ENCODE data around the gene P2RY14. TPM values are rescaled to one million over a fixed set of nuclear protein-coding genes. Genes with fewer than 3 reads are reported as not detected.

The P2RY14 gene
- total and polyA plus RNA-seq, 2 donors (not counting 1 experiment from before 2014, with no cell fraction given): 0.26 TPM; not detected in 1

DNA sequence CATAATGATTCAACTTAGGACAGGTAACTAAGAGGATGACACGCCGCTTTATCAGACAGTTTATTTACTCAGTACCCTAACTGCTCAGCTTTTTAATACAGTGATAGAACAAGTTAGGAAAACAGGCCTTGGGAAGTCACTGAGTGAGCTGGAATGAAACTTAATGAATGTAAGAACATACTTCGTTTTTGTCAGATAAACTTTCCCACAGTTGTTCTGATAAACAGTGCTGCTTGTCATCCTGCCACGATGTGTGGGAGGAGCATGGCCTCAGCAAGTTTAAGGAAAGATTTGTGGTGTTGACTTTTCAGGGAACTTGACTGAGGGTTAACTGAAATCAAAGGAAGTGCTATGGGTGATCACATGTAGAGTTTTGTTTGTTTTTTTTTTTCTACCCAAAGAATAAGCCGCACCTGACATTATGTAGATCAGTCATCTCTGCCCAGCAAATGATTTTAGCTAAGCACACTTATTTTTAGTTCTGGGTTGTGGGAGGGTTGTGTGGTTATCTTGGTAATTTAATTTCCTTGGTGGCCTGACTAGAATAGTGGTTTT is 5.6 kb upstream of the P2RY14 start:
- Histone ChIP-seq H3K4me3 (replicated peaks in 1 of 4; ENCODE audit: control extremely low read depth in 1 of 4, insufficient read depth in 1 of 4, low read depth in 3 of 4, low read length in 4 of 4) (no peak overlapping the region), H3K27me3 (ENCODE audit: control insufficient read depth, insufficient read depth, low read length) (no peaks in the 10 kb centered on the region), H3K4me1 (ENCODE audit: control insufficient read depth, extremely low read depth, insufficient read depth, low read length) (peaks cover 4% of the 10 kb centered on the region), H3K9me3 (ENCODE audit: control insufficient read depth, insufficient read depth, low read depth, low read length) (no peaks in the 10 kb centered on the region), H2AFZ (ENCODE audit: low read length) (peak overlapping the region; percentile 4), H3K4me2 (ENCODE audit: extremely low read depth, insufficient read depth, low read length) (peak overlapping the region; percentile 25), H3K27ac (ENCODE audit: insufficient read depth, low read length) (no peak overlapping the region), H3K36me3 (ENCODE audit: control insufficient read depth, insufficient read depth, low read length) (no peaks in the 10 kb centered on the region), H3K9ac (ENCODE audit: insufficient read depth, low read length) (no peak overlapping the region), H4K20me1 (ENCODE audit: control insufficient read depth, extremely low read depth, insufficient read depth, low read length) (no peaks in the 10 kb centered on the region), H3K79me2 (ENCODE audit: control insufficient read depth, insufficient read depth, low read length) (no peaks in the 10 kb centered on the region)
- TF ChIP-seq EZH2 (IDR thresholded peaks at IDR 0.05; ENCODE audit: low read length, missing control alignments): no peak
- TF ChIP-seq, protein P1, sequence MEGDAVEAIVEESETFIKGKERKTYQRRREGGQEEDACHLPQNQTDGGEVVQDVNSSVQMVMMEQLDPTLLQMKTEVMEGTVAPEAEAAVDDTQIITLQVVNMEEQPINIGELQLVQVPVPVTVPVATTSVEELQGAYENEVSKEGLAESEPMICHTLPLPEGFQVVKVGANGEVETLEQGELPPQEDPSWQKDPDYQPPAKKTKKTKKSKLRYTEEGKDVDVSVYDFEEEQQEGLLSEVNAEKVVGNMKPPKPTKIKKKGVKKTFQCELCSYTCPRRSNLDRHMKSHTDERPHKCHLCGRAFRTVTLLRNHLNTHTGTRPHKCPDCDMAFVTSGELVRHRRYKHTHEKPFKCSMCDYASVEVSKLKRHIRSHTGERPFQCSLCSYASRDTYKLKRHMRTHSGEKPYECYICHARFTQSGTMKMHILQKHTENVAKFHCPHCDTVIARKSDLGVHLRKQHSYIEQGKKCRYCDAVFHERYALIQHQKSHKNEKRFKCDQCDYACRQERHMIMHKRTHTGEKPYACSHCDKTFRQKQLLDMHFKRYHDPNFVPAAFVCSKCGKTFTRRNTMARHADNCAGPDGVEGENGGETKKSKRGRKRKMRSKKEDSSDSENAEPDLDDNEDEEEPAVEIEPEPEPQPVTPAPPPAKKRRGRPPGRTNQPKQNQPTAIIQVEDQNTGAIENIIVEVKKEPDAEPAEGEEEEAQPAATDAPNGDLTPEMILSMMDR (conservative IDR thresholded peaks at IDR 0.05 in 1 of 2, IDR thresholded peaks at IDR 0.05 in 1 of 2; ENCODE audit: low read depth in 1 of 2, low read length in 2 of 2): no peak
- DNase-seq (ENCODE audit: low read depth in 2 of 2): peak; percentile 70 to 87

DNA sequence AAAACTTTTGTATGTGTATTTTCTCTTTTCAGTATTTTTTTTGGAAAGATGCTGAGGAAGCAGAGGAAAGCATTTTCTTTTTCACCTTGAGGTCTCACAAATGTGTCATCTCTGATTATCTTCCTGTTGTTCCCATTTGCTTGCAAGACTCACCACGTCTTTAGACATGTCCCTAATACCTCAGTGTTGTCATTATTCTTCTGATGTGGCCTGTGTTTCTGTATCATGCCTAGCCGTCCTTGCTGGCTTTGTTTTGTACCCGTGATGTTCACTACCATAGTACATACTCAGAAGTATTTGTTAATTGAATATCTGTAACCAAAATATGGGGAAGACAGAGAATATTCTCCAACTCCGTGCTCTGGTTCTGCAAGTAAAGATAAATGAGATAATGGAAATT is 5.0 kb upstream of the P2RY14 start:
- Histone ChIP-seq H3K36me3 (ENCODE audit: control insufficient read depth, insufficient read depth, low read length) (no peaks in the 10 kb centered on the region), H3K9me3 (ENCODE audit: control insufficient read depth, insufficient read depth, low read depth, low read length) (no peaks in the 10 kb centered on the region), H2AFZ (ENCODE audit: low read length) (no peak overlapping the region), H3K27ac (ENCODE audit: insufficient read depth, low read length) (no peak overlapping the region), H3K27me3 (ENCODE audit: control insufficient read depth, insufficient read depth, low read length) (no peaks in the 10 kb centered on the region), H3K4me3 (replicated peaks in 1 of 4; ENCODE audit: control extremely low read depth in 1 of 4, insufficient read depth in 1 of 4, low read depth in 3 of 4, low read length in 4 of 4) (no peak overlapping the region), H3K4me2 (ENCODE audit: extremely low read depth, insufficient read depth, low read length) (no peak overlapping the region), H4K20me1 (ENCODE audit: control insufficient read depth, extremely low read depth, insufficient read depth, low read length) (no peaks in the 10 kb centered on the region), H3K79me2 (ENCODE audit: control insufficient read depth, insufficient read depth, low read length) (no peaks in the 10 kb centered on the region), H3K4me1 (ENCODE audit: control insufficient read depth, extremely low read depth, insufficient read depth, low read length) (peaks cover 4% of the 10 kb centered on the region), H3K9ac (ENCODE audit: insufficient read depth, low read length) (no peak overlapping the region)
- TF ChIP-seq, protein P1 (conservative IDR thresholded peaks at IDR 0.05 in 1 of 2, IDR thresholded peaks at IDR 0.05 in 1 of 2; ENCODE audit: low read depth in 1 of 2, low read length in 2 of 2): no peak
- no peak for TF ChIP-seq EZH2 (IDR thresholded peaks at IDR 0.05; ENCODE audit: low read length, missing control alignments)
- DNase-seq (ENCODE audit: low read depth in 2 of 2): no peak

DNA sequence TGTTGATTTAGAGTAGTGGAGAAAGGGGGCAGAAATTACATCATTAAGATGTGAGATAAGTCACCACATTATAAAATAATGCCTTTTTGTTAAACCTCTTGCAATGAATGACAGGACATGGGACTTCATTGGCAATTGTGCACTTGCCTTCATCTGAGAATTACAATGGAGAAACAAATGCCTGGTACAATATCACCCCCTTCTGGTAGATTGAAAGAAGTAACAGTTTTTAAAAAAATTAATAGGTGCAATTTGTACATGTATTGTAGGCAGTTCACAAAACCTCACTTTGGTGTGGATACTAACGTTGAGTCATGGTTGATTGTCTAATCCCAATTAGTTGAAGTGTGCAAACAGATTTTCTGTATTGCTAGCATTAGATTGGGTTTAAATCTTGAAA is 4.6 kb upstream of the P2RY14 start:
- no peak overlapping the region for H2AFZ ChIP-seq (ENCODE audit: low read length)
- H3K4me2 ChIP-seq (ENCODE audit: extremely low read depth, insufficient read depth, low read length): no peak overlapping the region
- TF ChIP-seq, protein P1 (conservative IDR thresholded peaks at IDR 0.05 in 1 of 2, IDR thresholded peaks at IDR 0.05 in 1 of 2; ENCODE audit: low read depth in 1 of 2, low read length in 2 of 2): peak; percentile 38 to 51
- no peak for TF ChIP-seq EZH2 (IDR thresholded peaks at IDR 0.05; ENCODE audit: low read length, missing control alignments)
- no peaks in the 10 kb centered on the region for H3K79me2 ChIP-seq (ENCODE audit: control insufficient read depth, insufficient read depth, low read length)
- no peaks in the 10 kb centered on the region for H3K27me3 ChIP-seq (ENCODE audit: control insufficient read depth, insufficient read depth, low read length)
- H4K20me1 ChIP-seq (ENCODE audit: control insufficient read depth, extremely low read depth, insufficient read depth, low read length): no peaks in the 10 kb centered on the region
- DNase-seq (ENCODE audit: low read depth in 2 of 2): peak; percentile 49 to 76
- H3K36me3 ChIP-seq (ENCODE audit: control insufficient read depth, insufficient read depth, low read length): no peaks in the 10 kb centered on the region
- no peaks in the 10 kb centered on the region for H3K9me3 ChIP-seq (ENCODE audit: control insufficient read depth, insufficient read depth, low read depth, low read length)
- H3K9ac ChIP-seq (ENCODE audit: insufficient read depth, low read length): no peak overlapping the region
- H3K27ac ChIP-seq (ENCODE audit: insufficient read depth, low read length): no peak overlapping the region
- peaks cover 4% of the 10 kb centered on the region for H3K4me1 ChIP-seq (ENCODE audit: control insufficient read depth, extremely low read depth, insufficient read depth, low read length)
- no peak overlapping the region for H3K4me3 ChIP-seq (replicated peaks in 1 of 4; ENCODE audit: control extremely low read depth in 1 of 4, insufficient read depth in 1 of 4, low read depth in 3 of 4, low read length in 4 of 4)

Measured in fibroblast of lung (primary cell).